Endothelial cell of umbilical vein (primary cell): ENCODE data around the gene DAP. TPM values are rescaled to one million over a fixed set of nuclear protein-coding genes. Genes with fewer than 3 reads are reported as not detected.

Experiments used
- BruUV-seq: library from RNA; stranded (reverse); fragments of 400-500 nt; replicated peaks from 2 replicates; lab custom pipeline; 2021; lab: Mats Ljungman, UMichigan
- CTCF ChIA-PET: fragments of 300-600, 350-600 bp; sonication (Branson Sonifier 250); formaldehyde crosslinking; loops from one replicate; lab custom pipeline; 2021; ENCODE audit warnings: antibody characterized with exemption, inconsistent platforms; lab: Charles Lee
- POLR2A ChIA-PET: fragments of 300-600, 350-600 bp; sonication (Branson Sonifier 250); formaldehyde crosslinking; loops from one replicate; lab custom pipeline; 2021; ENCODE audit warnings: antibody characterized with exemption, inconsistent platforms; lab: Charles Lee
- DNase-seq: peaks from one replicate; pipeline ENCODE4 v3.0.0-alpha.2; 2011; ENCODE audit warnings: low read depth, low spot score
- FAIRE-seq: peaks from 2 replicates; lab custom pipeline; 2011; peaks lifted over from hg19 to GRCh38; lab: Jason Lieb, UNC
- H2AFZ ChIP-seq: 2 replicates; pipeline ENCODE4 v1.6.0; 2012; ENCODE audit warnings: low read depth, low read length, control low read depth, inconsistent platforms
- H3K27ac ChIP-seq: 2 replicates; pipeline ENCODE4 v1.5.1; 2011; ENCODE audit warnings: low read depth, mild to moderate bottlenecking, control low read depth, low read length, moderate library complexity; ENCODE audit not compliant: insufficient read depth
- H3K27me3 ChIP-seq, 2 experiments: 2 replicates each; pipeline versions ENCODE4 v1.6.0 to v1.6.1; 2011; ENCODE audit warnings: low read length in 2 of 2, mixed read lengths in 1 of 2; ENCODE audit not compliant: control insufficient read depth in 2 of 2, insufficient read depth in 2 of 2
- H3K36me3 ChIP-seq, 2 experiments: 2 replicates in 1 of 2; 3 replicates in 1 of 2; pipeline ENCODE4 v1.5.1; 2011; ENCODE audit warnings: low read length in 2 of 2, mild to moderate bottlenecking in 1 of 2, moderate library complexity in 1 of 2; ENCODE audit not compliant: control insufficient read depth in 2 of 2, insufficient read depth in 2 of 2; ENCODE audit errors: extremely low read depth in 1 of 2
- H3K4me1 ChIP-seq: 3 replicates; pipeline ENCODE4 v1.5.1; 2011; ENCODE audit warnings: mild to moderate bottlenecking, low read length; ENCODE audit not compliant: control insufficient read depth, insufficient read depth; ENCODE audit errors: extremely low read depth
- H3K4me2 ChIP-seq: 2 replicates; pipeline ENCODE4 v1.6.1; 2011; ENCODE audit warnings: low read length, control low read depth, mixed read lengths; ENCODE audit not compliant: insufficient read depth
- H3K4me3 ChIP-seq, 3 experiments: fragments of 200-600 bp in 1 of 3; sonication (generic), shearing (Covaris generic) in 1 of 3; replicated peaks in 1 of 3; 2 replicates each; pipeline ENCODE4 v1.5.1; 2011 to 2016; ENCODE audit warnings: control low read depth in 3 of 3, low read length in 3 of 3, mild to moderate bottlenecking in 2 of 3, inconsistent platforms in 1 of 3, low read depth in 1 of 3, moderate library complexity in 1 of 3; ENCODE audit not compliant: insufficient read depth in 1 of 3
- H3K79me2 ChIP-seq: 2 replicates; pipeline ENCODE4 v1.6.0; 2012; ENCODE audit warnings: low read length, inconsistent platforms; ENCODE audit not compliant: control insufficient read depth, insufficient read depth
- H3K9ac ChIP-seq: replicated peaks from 2 replicates; pipeline ENCODE3; 2011; ENCODE audit warnings: low read length, control low read depth; ENCODE audit not compliant: insufficient read depth; ENCODE audit errors: extremely low read depth
- H3K9me1 ChIP-seq: replicated peaks from 3 replicates; pipeline ENCODE4 v1.6.0; 2011; ENCODE audit warnings: mild to moderate bottlenecking, low read length; ENCODE audit not compliant: control insufficient read depth, insufficient read depth; ENCODE audit errors: extremely low read depth
- H3K9me3 ChIP-seq: replicated peaks from 2 replicates; pipeline ENCODE4 v1.5.1; 2012; ENCODE audit warnings: low read length, inconsistent platforms; ENCODE audit not compliant: control insufficient read depth, insufficient read depth
- H4K20me1 ChIP-seq: replicated peaks from 2 replicates; pipeline ENCODE3; 2011; ENCODE audit warnings: mild to moderate bottlenecking, low read length; ENCODE audit not compliant: control insufficient read depth, insufficient read depth; ENCODE audit errors: extremely low read depth
- EZH2 ChIP-seq: IDR thresholded peaks from 2 replicates; pipeline ENCODE4 v1.6.1; 2012; ENCODE audit warnings: borderline replicate concordance, low read depth, mild to moderate bottlenecking, moderate library complexity, low read length, inconsistent platforms; ENCODE audit not compliant: severe bottlenecking
- FOS ChIP-seq: IDR thresholded peaks from 2 replicates; pipeline ENCODE4 v1.6.1; 2011; ENCODE audit warnings: mild to moderate bottlenecking, low read length, moderate library complexity, borderline replicate concordance; ENCODE audit not compliant: insufficient read depth
- GATA2 ChIP-seq: IDR thresholded peaks from 2 replicates; pipeline ENCODE4 v1.7.0; 2011; ENCODE audit warnings: low read depth, mild to moderate bottlenecking, moderate library complexity, mixed read lengths, low read length; ENCODE audit not compliant: insufficient read length, insufficient read depth
- JUN ChIP-seq: IDR thresholded peaks from 2 replicates; pipeline ENCODE4 v1.6.1; 2011; ENCODE audit warnings: borderline replicate concordance, low read depth; ENCODE audit not compliant: insufficient read length, insufficient read depth
- MYC ChIP-seq: IDR thresholded peaks from one replicate; pipeline ENCODE4 v1.6.1; 2011; ENCODE audit warnings: mild to moderate bottlenecking, low read depth, low read length
- POLR2A ChIP-seq: IDR thresholded peaks from 2 replicates; pipeline ENCODE4 v1.6.1; 2012; ENCODE audit warnings: low read depth, mild to moderate bottlenecking, control low read depth, low read length
- POLR2AphosphoS5 ChIP-seq: IDR thresholded peaks from 2 replicates; pipeline ENCODE4 v1.6.1; 2012; ENCODE audit warnings: low read depth, mild to moderate bottlenecking, control low read depth, low read length, moderate library complexity; ENCODE audit not compliant: insufficient read depth
- dilution Hi-C: fragments of 300-500 bp; cut with MboI; formaldehyde crosslinking; loops from one replicate; pipeline ENCODE4 v1.15.0; 2019; ENCODE audit warnings: low sequenced_read_pairs; ENCODE audit not compliant: extremely low pct_ligation_motif_present
- intact Hi-C: fragments of 100-400 bp; cut with micrococcal nuclease; formaldehyde crosslinking; loops from one replicate; pipeline ENCODE4 v1.10.0; 2022
- polyA plus RNA-seq, 4 experiments: library from polyadenylated mRNA; depleted of rRNA in 3 of 4; stranded (reverse) in 3 of 4; unstranded in 1 of 4; fragments of >200 nt; gene quantifications; 2 replicates each; pipeline versions ENCODE4 v1.2.1 to v1.2.3, GENCODE V29; 2011 to 2012; ENCODE audit warnings: missing spikeins in 1 of 4
- total RNA-seq: library from RNA; stranded (reverse); gene quantifications from 2 replicates; pipeline ENCODE4 v1.2.3, GENCODE V29; 2021
- TF ChIP-seq, protein P1 (sequence below): IDR thresholded peaks from 2 replicates; pipeline ENCODE4 v1.6.1; 2011; ENCODE audit not compliant: insufficient read depth, insufficient read length
- TF ChIP-seq, protein P2 (sequence below), 2 donors: IDR thresholded peaks; 1 replicate in 1 of 2; 2 replicates in 1 of 2; pipeline ENCODE4 v1.5.1; 2011; ENCODE audit warnings: low read length in 2 of 2, mild to moderate bottlenecking in 2 of 2, moderate library complexity in 2 of 2, control low read depth in 1 of 2, inconsistent platforms in 1 of 2, low read depth in 1 of 2; ENCODE audit not compliant: insufficient read depth in 1 of 2; ENCODE audit errors: extremely low read depth in 1 of 2

DAP gene
- total and polyA plus RNA-seq, 2 donors (not counting 3 experiments of a cell fraction or from before 2014, with no cell fraction given), result 79.8 to 188 TPM

DNA sequence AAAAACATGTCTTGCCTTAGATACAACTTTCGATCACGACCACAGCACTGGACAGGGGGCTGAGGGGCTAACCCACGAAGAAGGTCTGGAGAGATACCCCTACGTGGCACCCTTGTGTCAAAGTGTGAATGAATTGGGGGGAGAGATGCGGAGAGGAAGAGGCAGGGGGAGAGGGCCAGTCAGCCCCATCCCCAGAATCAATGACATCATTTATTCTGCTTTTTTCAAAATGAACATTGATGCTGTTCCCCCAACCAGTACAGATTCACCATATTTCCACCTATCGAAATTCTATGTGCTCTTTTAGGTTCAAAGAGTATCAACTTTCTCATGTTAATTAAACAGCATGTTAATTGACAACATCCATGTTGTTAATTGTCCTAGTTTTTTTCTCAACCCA is 32.4 kb downstream of the DAP start:
- H4K20me1 ChIP-seq, result no peaks in the 10 kb centered on the region
- ChIA-PET CTCF (no interaction called here), POLR2A (no interaction called here)
- H3K9me1 ChIP-seq, result no peaks in the 10 kb centered on the region
- H3K4me1 ChIP-seq, result peaks cover 48% of the 10 kb centered on the region
- peaks cover 41% of the 10 kb centered on the region for H3K79me2 ChIP-seq
- H3K36me3 ChIP-seq, result peaks cover 0 to 12% of the 10 kb centered on the region in 2 experiments
- no peaks in the 10 kb centered on the region for H3K9me3 ChIP-seq
- no TSS peak for BruUV-seq
- H2AFZ ChIP-seq, result no peak overlapping the region
- no peak overlapping the region for H3K4me3 ChIP-seq
- no peaks in the 10 kb centered on the region for H3K27me3 ChIP-seq
- no peak for DNase-seq
- no peak overlapping the region for H3K9ac ChIP-seq
- TF ChIP-seq JUN (no peak), EZH2 (no peak)
- TF ChIP-seq, protein P1, sequence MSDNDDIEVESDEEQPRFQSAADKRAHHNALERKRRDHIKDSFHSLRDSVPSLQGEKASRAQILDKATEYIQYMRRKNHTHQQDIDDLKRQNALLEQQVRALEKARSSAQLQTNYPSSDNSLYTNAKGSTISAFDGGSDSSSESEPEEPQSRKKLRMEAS, result no peak
- intact Hi-C loops (no loop called here), dilution Hi-C loops (no loop called here)
- FAIRE-seq, result no peak
- no peak overlapping the region for H3K27ac ChIP-seq
- no peak overlapping the region for H3K4me2 ChIP-seq

DNA sequence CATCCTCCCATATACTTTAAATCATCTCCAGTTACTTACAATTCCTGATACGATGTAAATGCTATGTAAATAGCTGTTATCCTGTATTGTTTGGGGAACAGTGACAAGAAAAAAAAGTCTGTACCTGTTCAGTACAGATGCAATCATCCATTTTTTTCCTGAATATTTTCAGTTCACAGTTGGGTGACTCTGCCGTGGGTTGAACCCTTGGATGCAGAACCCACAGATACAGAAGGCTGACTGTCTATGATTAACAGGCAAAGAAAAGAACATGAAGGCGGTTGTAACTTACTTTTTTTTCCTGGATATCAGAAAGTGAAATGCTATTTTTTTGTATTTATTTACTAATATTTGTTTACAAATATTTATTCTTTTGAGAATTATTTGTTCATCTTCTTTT is 33.2 kb downstream of the DAP start:
- CTCF ChIA-PET, result no interaction called here

More for the DNA sequence above, 33.2 kb downstream of the DAP start:
- DNase-seq (no peak), FAIRE-seq (no peak)
- no peak overlapping the region for H3K4me3 ChIP-seq
- no peaks in the 10 kb centered on the region for H4K20me1 ChIP-seq
- no peak overlapping the region for H3K4me2 ChIP-seq
- H3K27me3 ChIP-seq, result no peaks in the 10 kb centered on the region
- no TSS peak for BruUV-seq
- H3K27ac ChIP-seq, result no peak overlapping the region
- H3K79me2 ChIP-seq, result peaks cover 46% of the 10 kb centered on the region
- peaks cover 44% of the 10 kb centered on the region for H3K4me1 ChIP-seq
- no peak overlapping the region for H3K9ac ChIP-seq
- no peaks in the 10 kb centered on the region for H3K9me1 ChIP-seq
- H2AFZ ChIP-seq, result no peak overlapping the region
- H3K9me3 ChIP-seq, result no peaks in the 10 kb centered on the region
- dilution Hi-C loops (no loop called here), intact Hi-C loops (no loop called here)
- TF ChIP-seq, protein P2, sequence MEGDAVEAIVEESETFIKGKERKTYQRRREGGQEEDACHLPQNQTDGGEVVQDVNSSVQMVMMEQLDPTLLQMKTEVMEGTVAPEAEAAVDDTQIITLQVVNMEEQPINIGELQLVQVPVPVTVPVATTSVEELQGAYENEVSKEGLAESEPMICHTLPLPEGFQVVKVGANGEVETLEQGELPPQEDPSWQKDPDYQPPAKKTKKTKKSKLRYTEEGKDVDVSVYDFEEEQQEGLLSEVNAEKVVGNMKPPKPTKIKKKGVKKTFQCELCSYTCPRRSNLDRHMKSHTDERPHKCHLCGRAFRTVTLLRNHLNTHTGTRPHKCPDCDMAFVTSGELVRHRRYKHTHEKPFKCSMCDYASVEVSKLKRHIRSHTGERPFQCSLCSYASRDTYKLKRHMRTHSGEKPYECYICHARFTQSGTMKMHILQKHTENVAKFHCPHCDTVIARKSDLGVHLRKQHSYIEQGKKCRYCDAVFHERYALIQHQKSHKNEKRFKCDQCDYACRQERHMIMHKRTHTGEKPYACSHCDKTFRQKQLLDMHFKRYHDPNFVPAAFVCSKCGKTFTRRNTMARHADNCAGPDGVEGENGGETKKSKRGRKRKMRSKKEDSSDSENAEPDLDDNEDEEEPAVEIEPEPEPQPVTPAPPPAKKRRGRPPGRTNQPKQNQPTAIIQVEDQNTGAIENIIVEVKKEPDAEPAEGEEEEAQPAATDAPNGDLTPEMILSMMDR (IDR thresholded peaks at IDR 0.05; ENCODE audit: extremely low read depth in 1 of 2, insufficient read depth in 1 of 2, low read depth in 1 of 2, low read length in 2 of 2), result no peak
- TF ChIP-seq MYC, result no peak
- TF ChIP-seq, protein P1, result no peak
- no peak for TF ChIP-seq EZH2
- TF ChIP-seq GATA2, result no peak
- no peak for TF ChIP-seq POLR2AphosphoS5
- TF ChIP-seq JUN, result no peak
- TF ChIP-seq POLR2A, result no peak
- no peak for TF ChIP-seq FOS
- peaks cover 0 to 12% of the 10 kb centered on the region in 2 experiments for H3K36me3 ChIP-seq
- POLR2A ChIA-PET, result no interaction called here
